DOHH2 (cell line): ENCODE results near the gene COQ4.

ENCODE experiments used
- CTCF ChIP-seq: fragments of 200-600 bp; sonication (generic); IDR thresholded peaks from one replicate; pipeline ENCODE4 v1.5.1; 2014; ENCODE audit warnings: antibody characterized with exemption, mild to moderate bottlenecking, low read depth, low read length; ENCODE audit not compliant: poor library complexity, severe bottlenecking
- EZH2phosphoT487 ChIP-seq: fragments of 200-600 bp; sonication (generic); IDR thresholded peaks from 2 replicates; pipeline ENCODE4 v1.6.1; 2017; ENCODE audit warnings: borderline replicate concordance, mild to moderate bottlenecking, antibody characterized with exemption, low read length, moderate library complexity, mixed read lengths

- TF ChIP-seq CTCF = no peak
- TF ChIP-seq EZH2phosphoT487 = no peak
Observed at GRCh38 chr9:128296340-128297220, 26.1 kb upstream of the COQ4 start.
